ENCODE measurements around the gene GAPDH.
"Not testable (repeated sequence)": the region's sequence is repeated elsewhere in the genome, so short reads cannot be mapped to it uniquely, and the experiment has no call there.

GAPDH gene

GRCh38 chr12:6569312-6569711, 35.0 kb downstream of the GAPDH start:
- DNase-seq, result no peak

- no peak for DNase-seq
These were observed 35.5 kb downstream of the GAPDH start for GRCh38 chr12:6569786-6570185.

GRCh38 chr12:6570264-6570887, 36.1 kb downstream of the GAPDH start:
- no peak for DNase-seq

DNA sequence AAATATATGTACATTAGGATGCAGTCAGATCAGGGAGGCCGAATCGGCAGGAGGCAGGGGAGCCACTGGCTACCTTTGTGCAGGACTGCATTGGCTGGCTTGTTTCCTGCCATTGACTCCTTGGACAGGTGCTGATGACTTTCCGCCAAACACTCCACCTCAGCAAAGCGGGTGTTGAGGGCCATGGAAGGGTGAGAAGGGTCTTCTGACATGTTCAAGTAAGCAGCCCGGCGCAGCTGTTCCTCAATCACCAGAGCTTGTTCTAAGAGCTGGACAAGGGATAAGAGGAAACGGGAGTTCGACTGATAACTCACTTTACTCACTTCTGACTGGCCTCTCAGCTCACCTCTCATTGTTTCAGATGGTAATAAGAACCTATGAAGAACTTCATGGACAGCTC, 38.7 kb downstream of the GAPDH start:
- DNase-seq, result no peak

DNA sequence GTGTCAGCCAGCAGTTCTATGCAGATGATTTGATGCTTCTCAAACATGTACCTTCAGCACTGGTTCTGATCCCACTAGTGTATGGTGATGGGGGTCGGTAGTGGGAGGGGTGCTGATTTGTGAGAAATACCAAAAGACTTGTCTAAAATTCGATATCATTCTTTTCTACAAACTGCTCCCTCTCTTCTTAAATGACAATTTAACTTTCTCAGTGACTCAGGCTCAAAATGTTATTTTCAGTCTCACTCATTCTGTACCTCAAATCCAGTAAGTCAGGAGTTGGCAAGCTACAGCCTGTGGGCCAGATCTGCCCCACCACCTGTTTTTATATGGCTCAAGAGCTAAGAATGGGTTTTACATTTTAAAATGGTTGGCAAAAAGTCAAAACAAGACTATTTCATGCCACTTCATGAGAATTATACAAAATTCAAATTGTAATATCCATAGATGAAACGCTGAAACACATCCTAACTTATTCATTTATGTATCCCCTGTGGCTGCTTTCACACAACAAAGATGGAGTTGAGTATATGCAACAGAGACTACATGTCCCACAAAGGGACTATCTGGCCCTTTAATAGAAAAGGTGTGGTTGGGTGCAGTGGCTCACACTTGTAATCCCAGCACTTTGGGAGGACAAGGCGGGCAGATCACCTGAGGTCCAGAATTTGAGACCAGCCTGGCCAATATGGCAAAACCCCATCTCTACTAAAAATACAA, 40.4 kb downstream of the GAPDH start:
- no peak for DNase-seq

DNA sequence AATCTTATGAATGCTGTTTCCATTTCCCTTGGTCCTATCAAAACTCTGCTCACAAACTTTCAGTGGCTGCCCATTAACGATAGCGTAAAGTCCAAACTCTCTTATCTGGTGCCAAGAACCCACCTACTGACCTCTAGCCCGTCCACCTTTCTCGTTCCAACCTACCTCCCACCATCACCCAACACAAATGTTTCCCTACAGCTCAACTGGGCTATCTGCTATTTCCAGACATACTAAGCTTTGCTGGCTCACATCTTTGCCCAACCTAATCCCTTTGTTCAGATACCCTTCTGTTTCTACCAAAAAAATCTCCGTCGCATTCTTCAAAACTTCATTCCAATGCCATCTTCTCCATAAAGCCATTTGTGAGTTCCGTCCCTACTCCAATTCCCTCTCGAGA, 41.3 kb downstream of the GAPDH start:
- DNase-seq, result no peak

DNA sequence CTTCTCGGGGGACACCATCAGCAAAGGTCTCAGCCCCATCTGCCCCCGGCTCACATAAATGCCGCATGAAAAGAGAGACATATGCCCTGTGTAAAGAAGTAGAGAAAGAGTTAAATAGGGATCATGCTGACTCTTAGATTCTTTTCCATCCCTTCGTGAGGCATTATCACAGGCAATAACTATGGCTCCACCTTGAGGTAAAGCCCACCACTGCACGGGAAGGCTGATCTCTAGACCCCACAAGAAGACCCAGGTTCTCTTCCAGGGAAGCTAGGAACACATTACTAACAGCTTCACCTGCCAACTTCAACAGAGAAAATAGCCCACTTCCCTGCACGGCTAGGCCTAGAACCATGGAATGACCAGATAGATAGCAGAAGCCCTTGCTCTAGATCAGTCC, 47.9 kb downstream of the GAPDH start:
- DNase-seq, result no peak

GRCh38 chr12:6582959-6583358, 48.6 kb downstream of the GAPDH start:
- no peak for DNase-seq

DNA sequence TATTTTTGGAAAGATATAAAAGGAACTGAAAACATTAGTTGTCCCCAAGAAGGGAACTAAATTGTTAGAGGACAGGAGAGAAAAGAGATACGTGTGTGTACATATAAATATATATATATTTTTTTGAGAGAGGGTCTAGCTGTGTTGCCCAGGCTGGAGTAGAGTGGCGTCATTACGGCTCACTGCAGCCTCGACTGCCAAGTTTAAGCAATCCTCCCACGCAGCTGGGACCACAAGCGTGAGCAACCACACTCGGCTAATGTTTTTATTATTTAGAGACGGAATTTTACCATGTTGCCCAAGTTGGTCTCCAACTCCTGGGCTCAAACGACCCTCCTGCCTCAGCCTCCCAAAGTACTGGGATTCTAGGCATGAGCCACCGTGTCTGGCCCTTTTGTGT, 50.0 kb downstream of the GAPDH start:
- no peak for DNase-seq

DNA sequence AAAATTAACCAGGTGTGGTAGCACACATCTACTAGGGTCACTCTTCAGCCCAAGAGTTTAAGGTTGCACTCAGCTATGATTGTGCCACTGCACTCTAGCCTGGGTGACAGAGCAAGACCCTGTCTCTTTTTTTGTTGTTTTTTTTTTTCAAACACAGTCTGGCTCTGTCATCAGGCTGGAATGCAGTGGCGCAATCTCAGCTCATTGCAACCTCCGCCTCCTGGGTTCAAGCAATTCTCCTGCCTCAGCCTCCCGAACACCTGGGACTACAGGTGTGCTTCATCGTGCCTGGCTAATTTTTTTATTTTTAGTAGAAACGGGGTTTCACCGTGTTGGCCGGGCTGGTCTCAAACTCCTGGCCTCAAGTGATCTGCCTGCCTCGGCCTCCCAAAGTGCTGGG, 52.3 kb downstream of the GAPDH start:
- not testable (repeated sequence) for DNase-seq
